ENCODE results near the gene BPGM.

Gene BPGM

DNA sequence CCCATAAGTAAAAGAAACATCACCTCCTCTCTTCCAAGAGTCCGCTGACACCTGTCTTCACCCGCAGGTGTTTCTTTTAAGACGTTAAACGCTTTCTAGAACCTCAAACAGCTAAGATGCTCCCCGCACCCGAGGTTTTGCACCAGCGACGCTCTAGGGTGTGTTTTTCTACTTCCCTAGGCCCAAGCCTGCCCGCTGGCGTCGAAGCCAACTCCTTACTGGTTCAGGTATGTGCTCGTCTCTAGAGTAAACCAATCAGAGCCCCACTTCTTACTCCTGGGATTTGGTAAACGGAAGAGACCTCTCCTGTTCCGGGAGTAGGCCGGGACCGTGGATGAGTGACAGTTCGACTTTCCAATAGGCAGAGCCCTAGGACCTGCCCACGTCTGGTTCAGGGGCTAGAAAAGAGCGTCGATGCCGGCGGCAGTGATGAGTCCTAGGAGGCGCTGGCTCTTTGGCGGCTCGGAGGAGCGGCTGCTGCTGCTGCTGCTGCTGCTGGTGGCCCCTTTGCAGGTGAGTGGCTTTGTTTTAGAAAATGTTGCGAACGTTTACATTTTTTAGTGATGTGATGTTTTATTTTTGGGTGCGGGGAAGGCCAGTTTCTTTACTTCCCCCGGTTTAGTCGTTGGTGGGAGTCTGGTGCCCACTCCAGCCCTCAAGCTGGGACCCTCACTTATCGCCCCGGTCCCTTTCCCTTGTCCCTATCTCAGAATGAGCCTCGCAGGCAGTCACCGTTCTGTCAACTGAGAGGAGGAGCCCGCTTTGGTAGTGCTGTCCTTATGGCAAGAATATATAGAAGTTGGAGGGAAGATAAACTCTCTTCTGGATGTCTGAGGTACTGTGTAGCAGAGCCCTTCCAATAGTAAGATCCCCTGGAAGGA lies at the start of gene BPGM:
BPGM (plus strand) TSS at position 429 of the 881 bp plus-strand sequence. CDS start 14,655 bp downstream, outside the sequence.
- DNase-seq = peak; percentile 99

DNA sequence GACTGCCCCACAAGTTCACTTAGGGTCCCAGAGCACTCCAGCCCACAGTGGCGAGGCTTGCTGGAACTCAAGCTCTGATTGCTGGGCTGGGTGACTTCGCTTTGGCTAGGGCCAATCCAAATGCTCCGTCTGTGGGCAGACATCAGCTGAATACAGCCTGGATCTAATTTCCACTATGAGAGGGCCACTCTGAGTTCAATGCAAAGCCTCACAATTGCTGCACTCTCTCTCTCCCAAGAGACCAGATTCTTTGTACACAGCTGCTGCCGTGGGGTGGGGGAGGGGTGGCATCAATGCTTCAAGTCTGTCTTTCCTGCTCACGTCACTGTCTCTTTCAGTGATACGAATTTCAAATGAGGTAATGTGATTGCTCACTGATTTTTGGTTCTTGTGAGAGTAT lies 47.3 kb upstream of the BPGM start:
- no peak for DNase-seq

DNA sequence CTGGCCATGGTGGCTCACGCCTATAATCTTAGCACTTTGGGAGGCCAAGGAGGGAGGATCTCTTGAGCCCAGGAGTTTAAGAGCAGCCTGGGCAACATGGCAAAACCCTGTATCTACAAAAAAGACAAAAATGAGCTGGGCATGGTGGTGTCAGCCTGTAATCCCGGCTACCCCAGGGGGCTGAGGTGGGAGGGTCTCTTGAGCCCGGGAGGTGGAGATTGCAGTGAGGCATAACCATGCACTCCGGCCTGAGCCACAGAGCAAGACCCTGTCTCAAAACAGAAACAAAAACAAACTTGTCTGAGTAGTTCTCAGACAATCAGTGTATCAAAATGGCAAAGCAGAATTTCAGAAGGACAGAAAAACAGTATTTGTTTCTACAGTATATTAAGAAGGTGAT lies 45.2 kb upstream of the BPGM start:
- no peak for DNase-seq

DNA sequence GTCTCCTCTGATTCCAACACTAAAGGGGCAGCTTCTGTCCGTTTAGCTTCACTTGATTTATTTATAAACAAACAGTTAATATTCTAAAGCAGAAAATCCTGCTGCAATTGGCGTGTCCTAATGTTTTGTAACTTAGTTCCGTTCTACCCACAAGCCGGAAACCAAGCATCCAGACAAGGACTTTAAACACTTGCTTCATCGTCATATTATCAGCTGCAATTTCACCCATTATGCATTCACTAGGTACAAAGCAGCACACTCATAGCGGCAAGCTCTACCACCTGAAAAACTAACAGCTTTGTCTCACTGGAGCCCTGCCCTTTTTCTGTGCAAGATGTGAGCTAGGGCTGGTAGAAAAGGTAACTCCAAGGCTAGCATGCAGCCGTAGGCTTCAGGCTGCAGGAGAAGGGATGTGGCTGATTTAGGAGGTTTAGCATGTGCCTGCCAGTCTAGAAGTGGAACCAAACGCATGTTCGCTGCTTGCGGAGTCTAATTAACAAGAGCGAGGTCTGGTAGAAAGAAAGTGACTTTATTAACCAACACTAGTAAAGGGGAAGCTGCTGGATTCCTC lies 43.7 kb upstream of the BPGM start:
- DNase-seq = no peak

DNA sequence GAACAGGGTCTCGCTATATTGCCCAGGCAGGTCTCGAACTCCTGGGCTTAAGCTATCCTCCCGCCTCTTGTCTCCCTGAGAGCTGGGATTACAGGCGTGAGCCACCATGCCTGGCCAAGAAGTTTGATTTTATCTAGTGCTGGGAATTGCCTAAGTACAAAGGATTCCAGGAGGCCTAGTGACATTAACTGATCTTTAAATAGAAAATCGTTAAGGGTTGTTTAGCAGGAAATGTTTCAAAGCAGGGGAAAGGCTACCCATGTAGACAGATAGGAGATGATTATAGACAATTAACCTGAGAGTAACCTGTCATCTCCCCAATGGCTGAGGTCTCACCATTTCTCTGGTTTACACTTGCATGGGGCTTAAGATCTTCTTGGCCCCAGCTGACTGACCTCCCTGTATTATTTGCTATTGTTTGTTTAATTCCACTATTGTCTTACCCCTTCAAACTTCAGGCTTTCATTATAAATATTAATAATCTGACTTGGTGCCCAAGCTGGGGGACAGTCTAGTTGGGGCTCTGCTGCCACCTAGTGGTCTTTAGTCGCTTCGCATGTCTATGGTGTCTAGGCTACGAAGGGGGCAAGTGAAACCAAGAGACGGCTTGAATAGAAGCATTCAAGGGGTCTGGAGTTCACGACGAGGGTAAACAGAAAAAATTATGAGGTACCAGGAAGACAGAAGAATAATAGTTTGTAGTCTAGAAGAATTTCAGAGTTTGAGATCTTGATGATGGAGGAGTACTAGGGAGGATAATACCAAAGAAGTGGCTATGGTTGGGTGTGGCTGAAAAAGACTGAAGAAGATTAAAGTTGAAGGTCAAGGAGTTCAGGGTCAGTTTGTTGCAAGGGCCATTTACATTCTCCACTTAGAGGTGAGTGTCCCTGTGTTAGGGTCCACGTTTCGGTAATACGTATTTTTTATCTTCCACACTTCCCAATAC lies 40.4 kb upstream of the BPGM start:
- DNase-seq = peak; percentile 39

DNA sequence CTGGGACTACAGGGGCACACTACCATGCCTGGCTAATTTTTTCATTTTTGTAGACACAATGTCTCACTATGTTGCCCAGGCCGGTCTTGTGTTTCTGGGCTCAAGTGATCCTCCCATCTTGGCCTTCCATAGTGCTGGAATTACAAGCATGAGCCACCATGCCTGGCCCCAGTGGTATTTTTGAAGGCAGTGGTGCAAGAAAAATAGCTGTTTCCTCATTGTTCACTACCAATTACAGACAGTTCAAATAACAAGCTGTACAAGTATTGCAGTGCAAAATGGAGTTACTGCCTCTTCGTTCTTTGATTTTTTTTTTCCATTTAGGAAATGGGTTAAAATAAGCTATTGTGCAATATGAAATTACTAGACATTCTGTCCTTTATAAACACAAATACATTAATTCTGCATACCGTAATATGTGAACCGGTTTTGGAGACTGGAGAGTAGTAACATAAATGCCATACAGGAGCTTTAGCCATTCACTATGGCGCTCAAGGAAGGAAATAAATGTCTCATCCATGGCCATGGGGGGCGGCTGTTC lies 35.0 kb upstream of the BPGM start:
- DNase-seq = no peak

DNA sequence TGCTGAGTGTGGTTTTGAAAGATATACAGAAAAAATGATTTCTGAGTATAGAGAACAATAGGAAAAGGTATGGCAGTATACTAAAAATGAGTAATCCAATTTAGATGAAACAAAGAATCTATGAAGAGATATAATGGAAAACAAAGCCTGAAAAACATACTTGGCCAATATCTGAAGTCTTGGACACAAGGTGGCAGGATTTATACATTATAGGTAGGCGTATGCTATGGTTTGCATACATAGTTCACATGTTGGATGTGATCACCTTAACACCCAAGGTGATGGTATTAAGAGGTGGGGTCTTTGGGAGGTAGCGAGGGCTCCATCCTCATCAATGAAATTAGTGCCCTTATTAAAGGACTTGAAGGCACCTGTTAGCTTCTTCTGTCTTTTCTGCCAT lies 34.5 kb upstream of the BPGM start:
- DNase-seq = peak; percentile 0

DNA sequence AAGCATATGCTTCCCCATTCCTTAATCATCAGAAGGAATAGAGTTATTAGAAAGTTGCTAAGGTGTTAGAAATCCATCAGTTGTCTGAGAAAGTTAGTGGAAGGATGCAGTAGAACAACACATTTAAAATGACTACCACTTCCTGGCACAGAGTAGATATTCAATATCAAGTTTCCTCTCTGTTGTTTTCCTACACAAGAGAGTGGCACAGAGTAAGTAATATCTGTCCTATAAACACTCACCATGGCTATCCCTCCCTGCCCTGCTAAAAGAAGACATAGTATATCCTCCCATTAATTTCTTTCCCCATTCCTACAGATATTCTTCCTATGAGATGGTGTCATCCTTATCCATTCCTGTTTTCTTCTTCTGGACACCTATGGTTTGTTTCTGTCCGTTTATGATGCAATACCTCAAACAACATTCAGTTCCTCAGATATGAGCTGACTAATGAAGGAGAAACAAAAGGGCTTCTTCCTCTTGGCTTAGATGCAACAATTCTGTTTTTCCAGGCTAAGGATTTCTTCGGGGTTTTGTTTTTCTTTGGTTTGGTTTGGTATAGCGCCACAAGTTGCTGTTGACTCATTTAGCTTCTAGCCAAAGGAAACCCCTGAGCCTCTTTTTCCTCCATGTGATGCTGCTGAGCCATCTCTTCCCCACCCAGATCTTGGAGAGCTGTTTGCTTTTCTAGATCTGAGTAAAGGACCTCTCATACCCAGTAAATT lies 32.9 kb upstream of the BPGM start:
- no peak for DNase-seq

DNA sequence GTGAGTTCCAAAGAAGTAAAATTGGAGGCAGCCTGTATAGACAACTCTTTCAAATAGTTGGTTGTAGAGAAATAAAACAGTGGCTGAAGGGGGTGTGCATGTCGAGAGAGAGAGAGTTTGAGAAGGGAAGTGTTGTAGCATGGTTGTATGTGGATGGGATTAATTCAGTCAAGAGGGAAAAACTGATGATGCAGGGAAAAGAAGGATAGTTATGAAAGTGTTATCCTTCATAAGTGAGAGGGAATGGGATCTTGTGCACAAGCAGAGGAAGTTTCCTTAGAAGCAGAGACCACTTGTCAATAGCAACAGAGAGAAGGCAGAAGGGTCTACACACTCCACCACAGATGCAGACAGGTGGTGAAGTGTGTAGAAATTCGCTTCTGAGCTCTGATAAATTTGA lies 30.0 kb upstream of the BPGM start:
- DNase-seq = no peak

DNA sequence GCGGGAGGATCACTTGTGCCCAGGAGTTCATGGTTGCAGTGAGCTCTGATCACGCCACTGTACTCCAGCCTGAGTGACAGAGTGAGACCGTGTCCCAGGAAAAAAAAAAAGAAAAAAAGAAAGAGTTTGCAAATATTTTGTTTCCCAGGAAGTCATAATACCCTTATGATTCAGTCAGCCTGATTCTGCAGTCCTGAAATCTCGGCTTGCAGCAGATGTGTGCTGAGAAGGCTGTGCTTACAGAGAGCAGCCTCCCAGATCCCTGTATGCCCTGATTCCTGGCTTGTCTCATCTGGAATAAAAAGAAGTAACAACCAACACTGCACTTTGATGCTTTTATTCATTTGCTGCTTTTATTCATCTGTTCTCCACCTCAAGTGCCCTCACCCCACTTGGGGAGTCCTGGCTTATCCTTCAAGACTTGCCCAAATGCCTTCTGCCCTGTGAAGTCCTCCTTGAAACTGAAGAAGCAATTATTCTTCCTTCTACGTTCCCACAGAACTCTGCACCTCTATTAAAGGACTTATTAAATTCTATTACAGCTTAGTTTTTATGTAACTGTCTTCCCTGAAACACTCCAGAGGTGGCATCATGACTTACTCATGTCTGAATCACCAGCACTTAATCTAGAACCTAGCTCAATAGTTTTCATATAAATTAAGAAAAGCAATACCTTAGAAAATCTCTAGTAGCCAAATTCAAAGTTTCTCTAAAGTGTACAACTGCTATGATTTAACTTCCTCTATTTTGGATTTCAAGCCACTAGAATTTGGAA lies 27.7 kb upstream of the BPGM start:
- no peak for DNase-seq

DNA sequence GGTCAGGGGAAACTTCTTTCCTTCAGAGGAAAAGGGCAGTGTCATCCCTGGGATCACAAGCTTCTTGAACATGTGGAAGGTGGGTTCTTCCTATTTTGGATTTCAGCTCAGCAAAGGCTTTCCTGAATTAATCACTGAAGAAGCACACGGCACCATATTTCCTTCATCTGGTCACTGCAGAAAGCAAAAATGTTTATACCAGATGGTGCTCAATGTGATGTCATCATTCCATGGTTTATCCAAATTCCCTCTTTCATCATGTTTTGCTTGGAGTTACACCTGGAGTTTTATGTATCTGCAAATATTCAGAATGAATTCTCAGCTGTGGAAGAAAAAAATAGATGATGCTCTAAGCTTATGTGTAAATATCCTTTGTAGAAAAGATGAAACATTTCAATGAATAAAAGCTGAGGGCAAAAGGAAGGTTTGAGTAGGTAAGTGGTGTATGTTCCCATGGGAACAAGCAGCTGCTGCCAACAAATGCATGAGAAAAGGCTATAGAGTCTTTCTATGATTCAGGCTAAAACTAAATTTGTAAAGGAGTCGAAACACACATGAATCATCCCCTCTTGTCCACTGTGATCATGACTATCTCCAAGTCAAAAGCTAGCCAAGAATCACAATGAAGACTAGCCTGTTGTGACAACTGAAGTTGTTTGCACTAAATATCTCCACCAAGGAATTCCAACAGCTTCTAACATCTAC lies 26.9 kb upstream of the BPGM start:
- DNase-seq = no peak

DNA sequence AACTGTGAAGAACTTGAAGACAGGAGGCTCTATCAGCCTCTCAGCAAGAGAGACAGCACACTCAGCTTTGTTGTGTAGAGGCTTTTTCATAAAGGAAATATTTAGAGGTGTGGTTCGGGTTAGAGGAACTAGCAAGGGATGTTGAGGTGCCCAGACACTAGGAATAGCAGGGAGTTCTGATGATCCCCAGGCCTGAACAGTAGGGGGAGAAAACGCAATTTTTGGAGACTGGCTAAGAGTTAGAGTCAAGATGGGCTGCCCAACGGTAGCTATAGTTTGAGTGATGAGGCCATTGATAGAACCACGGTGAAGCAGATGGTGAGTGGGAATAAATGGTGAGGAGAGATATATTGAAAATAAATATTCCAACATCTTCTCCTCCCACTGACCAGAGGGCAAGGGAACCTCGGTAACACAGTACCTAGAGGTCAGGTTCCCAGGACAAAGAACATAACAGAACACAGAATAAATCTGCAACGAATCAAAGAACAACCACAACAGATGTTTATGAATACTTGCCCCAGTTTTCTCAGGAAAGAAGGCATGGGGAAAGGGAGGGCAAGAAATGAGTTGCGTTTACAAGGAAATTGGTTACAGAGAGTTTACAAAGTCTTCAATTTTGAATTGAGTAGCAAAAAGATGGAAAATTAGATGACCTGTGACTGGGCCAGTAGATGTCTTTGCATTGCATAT lies 24.2 kb upstream of the BPGM start:
- no peak for DNase-seq

DNA sequence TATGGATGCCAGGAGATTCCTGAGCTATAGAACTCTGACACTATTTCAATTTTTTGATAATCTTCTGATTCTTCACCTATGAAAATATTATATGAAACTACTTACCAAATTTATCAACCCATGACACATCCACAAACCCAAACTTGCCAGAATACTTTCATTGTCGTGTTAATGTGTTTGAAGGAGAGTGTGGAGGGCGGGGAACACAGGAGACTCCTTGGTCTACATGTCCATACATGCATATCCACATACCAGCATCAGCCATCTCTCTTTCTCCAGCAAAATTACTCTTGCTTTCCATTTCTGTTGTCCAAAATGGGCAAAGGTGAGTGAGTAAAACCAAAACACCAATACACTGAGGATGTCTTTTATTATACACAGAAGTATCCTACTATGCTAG lies 23.5 kb upstream of the BPGM start:
- DNase-seq = no peak

DNA sequence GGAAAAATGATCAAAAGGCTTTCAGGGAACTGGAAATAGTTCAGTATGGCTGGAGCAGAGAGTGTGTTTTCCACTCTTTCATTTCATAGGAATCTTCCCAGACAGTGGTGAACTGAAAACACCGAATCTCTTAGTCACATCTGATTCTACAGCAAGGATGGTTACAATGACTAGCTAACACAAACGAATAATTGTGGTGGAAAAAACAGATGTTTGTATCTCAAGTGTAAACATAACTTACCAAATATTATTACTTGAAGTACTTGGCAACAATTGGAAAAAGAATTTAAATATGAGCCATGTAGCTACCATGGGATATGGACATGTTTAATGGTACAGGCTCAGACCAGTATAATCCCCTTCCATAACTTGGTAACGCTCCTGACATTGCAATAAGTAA lies 21.1 kb upstream of the BPGM start:
- no peak for DNase-seq

DNA sequence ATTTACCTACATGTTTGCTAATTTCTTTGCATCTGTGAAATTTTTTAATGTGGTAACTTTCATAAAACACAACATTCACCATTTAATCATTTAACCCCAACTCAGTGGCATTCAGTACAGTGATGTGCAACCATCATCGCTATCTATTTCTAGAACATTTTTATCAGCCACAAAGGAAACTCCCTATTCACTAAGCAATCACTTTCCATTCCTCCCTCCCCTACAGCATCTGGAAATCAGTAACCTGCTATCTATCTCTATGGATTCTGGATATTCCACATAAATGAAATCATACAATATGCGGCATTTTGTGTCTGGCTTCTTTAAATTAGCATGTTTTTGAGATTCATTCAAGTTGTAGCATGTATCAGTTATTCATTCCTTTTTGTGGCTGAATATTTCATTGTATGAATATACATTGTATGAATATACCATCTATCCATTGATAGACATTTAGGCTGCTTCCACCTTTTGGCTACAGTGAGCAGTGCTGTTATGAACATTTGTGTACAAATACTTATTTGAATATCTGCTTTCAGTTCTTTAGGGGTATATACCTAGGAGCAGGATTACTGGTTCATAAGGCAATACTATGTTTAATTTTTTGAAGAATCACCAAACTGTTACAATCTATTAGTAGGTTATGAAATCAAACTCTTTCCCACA lies 19.4 kb upstream of the BPGM start:
- no peak for DNase-seq

DNA sequence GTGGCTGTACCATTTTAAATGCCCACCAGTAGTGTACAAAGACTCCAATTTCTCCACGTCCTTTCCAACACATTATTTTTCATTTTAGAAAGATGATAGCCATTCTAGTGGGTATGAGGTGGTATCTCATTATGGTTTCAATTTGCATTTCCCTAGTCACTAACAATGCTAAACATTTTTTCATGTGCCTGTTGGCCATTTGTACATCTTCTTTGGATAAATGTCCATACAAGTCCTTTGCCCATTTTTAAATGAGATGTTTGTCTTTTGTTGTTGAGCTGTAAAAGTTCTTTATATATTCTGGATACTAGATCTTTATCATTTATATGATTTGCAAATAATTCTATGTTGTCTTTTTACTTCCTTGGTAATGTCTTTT lies 18.9 kb upstream of the BPGM start:
- DNase-seq = no peak

DNA sequence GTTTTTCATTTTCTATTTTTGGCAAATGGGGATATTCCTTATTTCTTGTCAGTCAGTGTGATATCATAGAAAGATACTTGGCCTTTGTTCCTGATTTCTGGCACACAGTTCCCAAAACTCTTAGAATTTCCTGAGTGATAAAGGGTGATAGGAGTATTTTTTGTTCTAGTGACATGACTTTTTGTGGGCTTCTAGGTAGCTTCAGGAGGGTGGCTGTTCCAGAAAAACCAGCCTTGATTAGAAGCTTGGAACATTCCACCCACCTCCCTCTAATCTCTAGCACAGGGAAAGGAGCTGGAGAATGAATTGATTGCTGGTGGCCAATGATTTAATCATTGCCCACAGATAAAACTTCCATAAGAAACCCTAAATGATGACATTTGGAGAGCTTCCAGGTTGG lies 17.2 kb upstream of the BPGM start:
- no peak for DNase-seq

DNA sequence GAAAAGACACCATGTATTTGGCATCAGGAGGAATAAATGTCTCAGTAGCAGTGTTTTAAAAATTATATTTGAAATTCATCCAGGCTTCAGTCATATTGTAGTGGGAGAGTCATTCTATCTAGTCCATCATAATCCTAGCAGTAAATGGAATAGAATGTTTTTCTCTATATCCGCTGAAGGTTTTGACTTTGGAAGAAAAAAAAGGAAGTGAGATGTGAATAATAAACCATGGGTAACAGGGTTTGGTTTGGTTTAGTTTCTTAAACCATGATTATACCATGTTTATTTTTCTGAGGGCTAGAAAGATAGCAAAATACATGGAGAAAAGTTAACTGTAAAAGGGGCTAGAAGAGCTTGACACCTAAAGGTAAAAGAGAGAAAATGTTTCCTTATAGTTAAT lies 16.4 kb upstream of the BPGM start:
- DNase-seq = no peak

DNA sequence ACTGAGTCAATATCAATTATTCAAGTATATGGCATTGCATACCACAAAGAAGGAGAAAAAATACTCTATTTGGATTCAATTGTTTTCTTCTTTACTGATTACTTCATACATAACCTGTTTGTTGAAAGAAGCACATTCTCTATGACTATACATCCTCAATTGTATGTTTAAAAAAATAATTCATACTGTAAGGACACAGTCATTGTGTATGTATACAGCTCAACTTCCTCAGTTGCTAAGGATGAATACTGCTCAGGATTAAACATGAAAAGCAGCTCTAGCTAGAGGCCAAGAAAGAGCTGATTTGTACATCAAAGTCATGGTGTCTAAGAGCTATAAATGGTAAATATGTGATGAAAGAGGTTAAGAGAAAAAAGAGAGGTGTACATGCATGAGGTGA lies 15.8 kb upstream of the BPGM start:
- DNase-seq = no peak

DNA sequence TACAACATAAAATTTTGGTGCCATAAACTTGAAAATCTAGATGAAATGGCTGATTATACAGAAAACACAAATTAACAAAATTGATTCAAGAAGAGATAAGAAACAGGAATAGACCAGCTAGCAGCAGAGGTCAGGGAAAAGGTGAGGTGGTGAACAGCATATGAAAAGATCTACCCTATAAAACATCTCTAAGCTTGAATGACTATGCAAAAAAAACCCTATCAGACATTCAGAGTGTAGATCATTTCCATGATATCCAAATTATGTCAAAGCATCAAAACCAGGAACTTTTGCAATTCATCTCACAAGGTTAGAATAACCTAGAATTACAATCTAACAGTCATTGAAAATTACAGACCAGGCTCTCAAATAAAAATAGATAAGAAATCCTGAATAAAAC lies 14.6 kb upstream of the BPGM start:
- DNase-seq = no peak

All from NCI-H146 (cell line).